ENCODE data around the gene SOX14.

DNA sequence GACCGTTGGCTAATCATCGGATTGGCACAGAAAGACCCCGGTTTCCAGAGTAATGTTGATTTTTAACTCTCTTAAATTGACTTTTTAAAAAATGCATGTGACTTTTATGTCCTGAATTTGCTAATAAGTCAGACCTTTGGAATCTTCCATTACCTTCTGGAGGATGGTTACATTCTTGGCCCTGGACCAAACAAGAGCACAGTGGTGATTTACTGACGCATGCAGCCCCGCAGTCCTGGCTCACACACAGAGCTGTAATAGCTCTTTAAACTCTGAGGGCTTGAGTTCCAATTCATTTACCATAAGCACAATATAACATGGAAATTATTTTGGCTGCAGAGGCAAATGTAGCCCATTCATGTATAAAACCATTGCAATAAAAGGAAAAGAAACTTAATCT is 25.1 kb downstream of the SOX14 start:
- TF ChIP-seq, protein P1, sequence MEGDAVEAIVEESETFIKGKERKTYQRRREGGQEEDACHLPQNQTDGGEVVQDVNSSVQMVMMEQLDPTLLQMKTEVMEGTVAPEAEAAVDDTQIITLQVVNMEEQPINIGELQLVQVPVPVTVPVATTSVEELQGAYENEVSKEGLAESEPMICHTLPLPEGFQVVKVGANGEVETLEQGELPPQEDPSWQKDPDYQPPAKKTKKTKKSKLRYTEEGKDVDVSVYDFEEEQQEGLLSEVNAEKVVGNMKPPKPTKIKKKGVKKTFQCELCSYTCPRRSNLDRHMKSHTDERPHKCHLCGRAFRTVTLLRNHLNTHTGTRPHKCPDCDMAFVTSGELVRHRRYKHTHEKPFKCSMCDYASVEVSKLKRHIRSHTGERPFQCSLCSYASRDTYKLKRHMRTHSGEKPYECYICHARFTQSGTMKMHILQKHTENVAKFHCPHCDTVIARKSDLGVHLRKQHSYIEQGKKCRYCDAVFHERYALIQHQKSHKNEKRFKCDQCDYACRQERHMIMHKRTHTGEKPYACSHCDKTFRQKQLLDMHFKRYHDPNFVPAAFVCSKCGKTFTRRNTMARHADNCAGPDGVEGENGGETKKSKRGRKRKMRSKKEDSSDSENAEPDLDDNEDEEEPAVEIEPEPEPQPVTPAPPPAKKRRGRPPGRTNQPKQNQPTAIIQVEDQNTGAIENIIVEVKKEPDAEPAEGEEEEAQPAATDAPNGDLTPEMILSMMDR (IDR thresholded peaks at IDR 0.05): no peak
- no peak for TF ChIP-seq POLR2A (IDR thresholded peaks at IDR 0.05)
